Progenitor cell of endocrine pancreas (in vitro differentiated cells): ENCODE data around the gene ASH1L. TPM values are rescaled to one million over a fixed set of nuclear protein-coding genes. Genes with fewer than 3 reads are reported as not detected.
"Not testable (repeated sequence)": the region's sequence is repeated elsewhere in the genome, so short reads cannot be mapped to it uniquely, and the experiment has no call there.

Experiments used
- DNase-seq: peaks from one replicate; pipeline ENCODE4 v3.0.0; 2021; ENCODE audit warnings: low spot score; ENCODE audit not compliant: unreplicated experiment
- H3K27ac Mint-ChIP-seq: 2 replicates; pipeline ENCODE4 v1.8.0; 2021; ENCODE audit warnings: mild to moderate bottlenecking, moderate library complexity, mixed read lengths
- H3K27me3 Mint-ChIP-seq: 2 replicates; pipeline ENCODE4 v1.8.0; 2021; ENCODE audit warnings: mixed read lengths
- H3K36me3 Mint-ChIP-seq: 2 replicates; pipeline ENCODE4 v1.8.0; 2022; ENCODE audit warnings: mixed read lengths; ENCODE audit not compliant: insufficient read depth
- H3K4me1 Mint-ChIP-seq: 2 replicates; pipeline ENCODE4 v1.8.0; 2021; ENCODE audit warnings: low read depth, mixed read lengths
- H3K4me3 Mint-ChIP-seq: 2 replicates; pipeline ENCODE4 v1.8.0; 2021; ENCODE audit warnings: low read depth, mild to moderate bottlenecking, moderate library complexity, mixed read lengths
- H3K9me3 Mint-ChIP-seq: 2 replicates; pipeline ENCODE4 v1.8.0; 2021; ENCODE audit warnings: low read depth, mixed read lengths
- total RNA-seq: library from RNA; stranded (reverse); gene quantifications from 2 replicates; pipeline ENCODE4 v1.2.1, GENCODE V29; 2021
- TF ChIP-seq, protein P1 (sequence below): fragments of 200-600 bp; sonication (generic); IDR thresholded peaks from one replicate; pipeline ENCODE4 v1.5.0; 2021; ENCODE audit warnings: antibody characterized with exemption, mild to moderate bottlenecking; ENCODE audit not compliant: unreplicated experiment

Gene ASH1L
- total RNA-seq, 1 donor from 2014 or later: 51.3 TPM

DNA sequence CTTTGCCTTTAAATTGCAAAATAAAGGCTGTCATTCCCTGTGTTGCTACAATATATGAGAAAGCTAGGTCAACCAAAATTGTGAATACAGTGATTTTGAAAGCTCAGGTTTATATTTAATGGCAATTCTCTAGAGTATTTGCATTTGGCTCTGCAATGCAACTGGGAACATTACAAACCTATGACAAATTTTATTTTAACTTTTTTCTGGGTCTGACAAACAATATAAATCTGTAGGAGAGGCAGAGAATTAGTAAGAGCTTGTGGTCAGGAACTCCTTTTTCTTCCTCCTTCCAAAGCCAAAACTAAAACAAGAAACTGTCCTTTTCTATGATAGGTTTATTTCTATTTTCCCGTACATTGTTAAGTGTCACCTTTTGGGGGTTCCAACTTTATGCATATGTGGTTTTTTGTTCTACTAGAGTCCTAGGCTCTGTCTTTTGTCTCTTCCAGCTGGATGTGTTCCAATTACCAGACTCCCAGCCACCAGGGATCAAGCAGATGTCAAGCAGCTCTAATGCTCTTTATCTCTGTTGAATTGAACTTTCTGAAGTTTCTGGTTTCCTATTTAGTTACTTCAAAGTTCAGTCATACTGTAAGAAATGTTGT is 106.9 kb downstream of the ASH1L start:
- TF ChIP-seq, protein P1, sequence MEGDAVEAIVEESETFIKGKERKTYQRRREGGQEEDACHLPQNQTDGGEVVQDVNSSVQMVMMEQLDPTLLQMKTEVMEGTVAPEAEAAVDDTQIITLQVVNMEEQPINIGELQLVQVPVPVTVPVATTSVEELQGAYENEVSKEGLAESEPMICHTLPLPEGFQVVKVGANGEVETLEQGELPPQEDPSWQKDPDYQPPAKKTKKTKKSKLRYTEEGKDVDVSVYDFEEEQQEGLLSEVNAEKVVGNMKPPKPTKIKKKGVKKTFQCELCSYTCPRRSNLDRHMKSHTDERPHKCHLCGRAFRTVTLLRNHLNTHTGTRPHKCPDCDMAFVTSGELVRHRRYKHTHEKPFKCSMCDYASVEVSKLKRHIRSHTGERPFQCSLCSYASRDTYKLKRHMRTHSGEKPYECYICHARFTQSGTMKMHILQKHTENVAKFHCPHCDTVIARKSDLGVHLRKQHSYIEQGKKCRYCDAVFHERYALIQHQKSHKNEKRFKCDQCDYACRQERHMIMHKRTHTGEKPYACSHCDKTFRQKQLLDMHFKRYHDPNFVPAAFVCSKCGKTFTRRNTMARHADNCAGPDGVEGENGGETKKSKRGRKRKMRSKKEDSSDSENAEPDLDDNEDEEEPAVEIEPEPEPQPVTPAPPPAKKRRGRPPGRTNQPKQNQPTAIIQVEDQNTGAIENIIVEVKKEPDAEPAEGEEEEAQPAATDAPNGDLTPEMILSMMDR: no peak
- Mint-ChIP-seq H3K4me3 (no peak overlapping the region), H3K27me3 (no peaks in the 10 kb centered on the region), H3K36me3 (peaks cover 15% of the 10 kb centered on the region), H3K27ac (no peak overlapping the region), H3K4me1 (no peaks in the 10 kb centered on the region), H3K9me3 (no peaks in the 10 kb centered on the region)
- no peak for DNase-seq

DNA sequence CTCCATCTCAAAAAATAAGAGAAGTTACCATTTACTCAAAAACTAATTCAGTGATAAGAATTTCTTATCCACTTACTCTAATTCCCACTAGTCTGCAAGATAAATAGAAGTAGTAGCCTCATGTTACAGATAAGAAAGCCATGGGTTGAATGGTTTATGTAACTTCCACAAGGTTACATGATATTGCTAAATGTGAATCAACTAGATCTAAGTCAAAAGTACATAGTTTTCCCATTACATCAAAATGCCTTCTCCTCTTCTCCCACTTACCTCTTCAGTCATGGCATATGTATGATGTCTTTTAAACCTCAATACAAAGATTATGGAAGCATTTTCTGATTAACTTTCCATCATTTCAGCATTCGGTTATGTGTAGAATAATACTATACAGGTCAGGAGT is 108.5 kb downstream of the ASH1L start:
- no peak overlapping the region for H3K4me3 Mint-ChIP-seq
- TF ChIP-seq, protein P1: no peak
- no peak overlapping the region for H3K27ac Mint-ChIP-seq
- no peaks in the 10 kb centered on the region for H3K4me1 Mint-ChIP-seq
- H3K27me3 Mint-ChIP-seq: no peaks in the 10 kb centered on the region
- peaks cover 23% of the 10 kb centered on the region for H3K36me3 Mint-ChIP-seq
- no peaks in the 10 kb centered on the region for H3K9me3 Mint-ChIP-seq
- DNase-seq: no peak

DNA sequence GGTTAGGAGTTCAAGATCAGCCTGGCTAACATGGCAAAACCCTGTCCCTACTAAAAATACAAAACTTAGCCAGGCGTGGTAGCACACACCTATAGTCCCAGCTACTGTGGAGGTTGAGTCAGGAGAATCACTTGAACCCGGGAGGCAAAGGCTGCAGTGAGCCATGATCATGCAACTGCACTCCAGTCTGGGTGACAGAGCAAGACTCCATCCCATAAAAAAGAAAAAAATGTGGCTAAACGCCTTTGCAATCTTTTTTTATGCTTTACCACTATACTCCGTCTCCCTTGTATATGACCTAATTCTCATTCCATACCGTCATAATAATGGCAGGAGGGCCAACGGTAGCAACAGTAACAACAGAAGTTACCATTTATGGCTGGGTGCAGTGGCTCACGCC is 109.5 kb downstream of the ASH1L start:
- H3K9me3 Mint-ChIP-seq: peaks cover 2% of the 10 kb centered on the region
- no peak for DNase-seq
- H3K27me3 Mint-ChIP-seq: no peaks in the 10 kb centered on the region
- H3K4me3 Mint-ChIP-seq: no peak overlapping the region
- no peak overlapping the region for H3K27ac Mint-ChIP-seq
- TF ChIP-seq, protein P1: no peak
- peaks cover 28% of the 10 kb centered on the region for H3K36me3 Mint-ChIP-seq
- H3K4me1 Mint-ChIP-seq: no peaks in the 10 kb centered on the region

DNA sequence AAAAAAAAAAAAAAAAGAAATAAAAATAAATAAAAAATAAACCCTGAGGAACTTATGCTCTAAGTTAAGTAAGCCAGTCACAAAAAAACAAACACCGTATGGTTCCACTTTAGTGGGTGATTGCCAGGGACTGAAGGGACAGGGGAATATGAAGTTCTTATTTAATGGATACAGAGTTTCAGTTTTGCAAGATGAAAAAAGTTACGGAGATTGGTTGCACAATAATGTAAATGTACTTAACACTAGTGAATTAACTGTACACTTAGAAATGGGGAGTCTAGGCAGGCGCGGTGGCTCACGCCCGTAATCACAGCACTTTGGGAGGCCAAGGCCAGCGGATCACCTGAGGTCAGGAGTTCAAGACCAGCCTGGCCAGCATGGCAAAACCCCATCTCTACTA is 111.4 kb downstream of the ASH1L start:
- DNase-seq: no peak
- H3K4me1 Mint-ChIP-seq: no peaks in the 10 kb centered on the region
- peaks cover 8% of the 10 kb centered on the region for H3K9me3 Mint-ChIP-seq
- H3K4me3 Mint-ChIP-seq: no peak overlapping the region
- TF ChIP-seq, protein P1: no peak
- H3K27ac Mint-ChIP-seq: no peak overlapping the region
- peaks cover 30% of the 10 kb centered on the region for H3K36me3 Mint-ChIP-seq
- H3K27me3 Mint-ChIP-seq: no peaks in the 10 kb centered on the region

DNA sequence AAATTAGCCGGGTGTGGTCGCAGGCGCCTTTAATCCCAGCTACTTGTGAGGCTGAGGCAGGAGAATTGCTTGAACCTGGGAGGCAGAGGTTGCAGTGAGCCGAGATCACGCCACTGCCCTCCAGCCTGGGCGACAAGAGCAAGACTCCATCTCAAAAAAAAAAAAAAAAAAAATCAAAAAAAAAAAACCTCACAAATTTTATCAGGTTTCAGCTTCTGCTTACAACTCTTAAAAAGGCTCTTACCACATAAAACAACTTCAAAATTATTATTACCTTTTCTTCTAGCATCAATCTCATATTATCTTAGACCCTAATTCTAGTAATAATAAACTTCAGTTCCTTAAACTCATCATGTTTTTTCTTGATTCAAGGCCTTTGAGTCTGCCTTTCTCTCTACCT is 120.2 kb downstream of the ASH1L start:
- not testable (repeated sequence) for H3K4me3 Mint-ChIP-seq, H3K9me3 Mint-ChIP-seq, H3K27me3 Mint-ChIP-seq, DNase-seq, H3K27ac Mint-ChIP-seq
- H3K4me1 Mint-ChIP-seq: peaks cover 13% of the 10 kb centered on the region
- H3K36me3 Mint-ChIP-seq: peaks cover 18% of the 10 kb centered on the region

DNA sequence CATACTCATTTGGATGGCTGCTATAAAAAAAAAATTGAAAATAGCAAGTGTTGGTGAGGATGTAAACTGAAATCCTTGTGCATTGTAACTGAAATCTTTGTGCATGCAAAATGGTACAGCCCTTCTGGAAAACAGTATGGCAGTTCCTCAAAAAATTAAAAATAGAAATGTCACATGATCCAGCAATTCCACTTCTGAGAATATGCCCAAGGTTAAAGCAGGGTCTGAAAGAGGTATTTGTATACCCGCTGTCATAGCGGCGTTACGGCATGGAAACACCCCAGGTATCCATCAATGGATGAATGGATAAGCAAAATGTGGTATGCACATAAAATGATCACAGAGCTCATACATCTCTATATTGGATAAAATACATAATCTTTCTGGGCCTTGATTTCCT is 125.2 kb downstream of the ASH1L start:
- no peaks in the 10 kb centered on the region for H3K9me3 Mint-ChIP-seq
- no peak overlapping the region for H3K27ac Mint-ChIP-seq
- H3K4me3 Mint-ChIP-seq: no peak overlapping the region
- no peak for DNase-seq
- H3K27me3 Mint-ChIP-seq: no peaks in the 10 kb centered on the region
- peaks cover 17% of the 10 kb centered on the region for H3K36me3 Mint-ChIP-seq
- TF ChIP-seq, protein P1: no peak
- peaks cover 11% of the 10 kb centered on the region for H3K4me1 Mint-ChIP-seq

DNA sequence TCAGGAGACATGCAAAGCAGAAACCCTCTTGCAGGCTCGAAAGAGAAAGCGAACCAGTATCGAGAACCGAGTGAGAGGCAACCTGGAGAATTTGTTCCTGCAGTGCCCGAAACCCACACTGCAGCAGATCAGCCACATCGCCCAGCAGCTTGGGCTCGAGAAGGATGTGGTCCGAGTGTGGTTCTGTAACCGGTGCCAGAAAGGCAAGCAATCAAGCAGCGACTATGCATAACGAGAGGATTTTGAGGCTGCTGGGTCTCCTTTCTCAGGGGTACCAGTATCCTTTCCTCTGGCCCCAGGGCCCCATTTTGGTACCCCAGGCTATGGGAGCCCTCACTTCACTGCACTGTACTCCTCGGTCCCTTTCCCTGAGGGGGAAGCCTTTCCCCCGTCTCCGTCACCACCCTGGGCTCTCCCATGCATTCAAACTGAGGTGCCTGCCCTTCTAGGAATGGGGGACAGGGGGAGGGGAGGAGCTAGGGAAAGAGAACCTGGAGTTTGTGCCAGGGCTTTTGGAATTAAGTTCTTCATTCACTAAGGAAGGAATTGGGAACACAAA is 128.7 kb downstream of the ASH1L start:
- H3K27me3 Mint-ChIP-seq, DNase-seq, H3K9me3 Mint-ChIP-seq, H3K4me1 Mint-ChIP-seq, H3K27ac Mint-ChIP-seq, H3K4me3 Mint-ChIP-seq: not testable (repeated sequence)
- peaks cover 27% of the 10 kb centered on the region for H3K36me3 Mint-ChIP-seq

DNA sequence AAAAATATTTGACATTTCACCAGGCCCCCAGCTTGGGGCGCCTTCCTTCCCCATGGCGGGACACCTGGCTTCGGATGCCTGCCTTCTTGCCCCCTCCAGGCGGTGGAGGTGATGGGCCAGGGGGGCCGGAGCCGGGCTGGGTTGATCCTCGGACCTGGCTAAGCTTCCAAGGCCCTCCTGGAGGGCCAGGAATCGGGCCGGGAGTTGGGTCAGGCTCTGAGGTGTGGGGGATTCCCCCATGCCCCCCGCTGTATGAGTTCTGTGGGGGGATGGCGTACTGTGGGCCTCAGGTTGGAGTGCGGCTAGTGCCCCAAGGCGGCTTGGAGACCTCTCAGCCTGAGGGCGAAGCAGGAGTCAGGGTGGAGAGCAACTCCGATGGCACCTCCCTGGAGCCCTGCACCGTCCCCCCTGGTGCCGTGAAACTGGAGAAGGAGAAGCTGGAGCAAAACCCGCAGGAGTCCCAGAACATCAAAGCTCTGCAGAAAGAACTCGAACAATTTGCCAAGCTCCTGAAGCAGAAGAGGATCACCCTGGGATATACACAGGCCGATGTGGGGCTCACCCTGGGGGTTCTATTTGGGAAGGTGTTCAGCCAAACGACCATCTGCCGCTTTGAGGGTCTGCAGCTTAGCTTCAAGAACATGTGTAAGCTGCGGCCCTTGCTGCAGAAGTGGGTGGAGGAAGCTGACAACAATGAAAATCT is 129.3 kb downstream of the ASH1L start:
- not testable (repeated sequence) for H3K4me1 Mint-ChIP-seq, H3K27ac Mint-ChIP-seq, H3K27me3 Mint-ChIP-seq, H3K9me3 Mint-ChIP-seq, H3K4me3 Mint-ChIP-seq, DNase-seq
- H3K36me3 Mint-ChIP-seq: peaks cover 27% of the 10 kb centered on the region
